Choroid plexus epithelial cell (primary cell): Measurements from ENCODE around the gene UIMC1.

Source experiments
- DNase-seq: peaks from one replicate; pipeline ENCODE4 v3.0.0-alpha.2; 2010; ENCODE audit warnings: low read depth
- H3K4me3 ChIP-seq: 2 replicates; pipeline ENCODE4 v1.5.1; 2011; ENCODE audit warnings: low read depth, mild to moderate bottlenecking, control low read depth, low read length, moderate library complexity
- TF ChIP-seq, protein P1 (sequence below): conservative IDR thresholded peaks from 2 replicates; pipeline ENCODE4 v1.5.1; 2011; ENCODE audit warnings: low read depth, mild to moderate bottlenecking, control low read depth, inconsistent platforms, low read length, moderate library complexity

The UIMC1 gene

DNA sequence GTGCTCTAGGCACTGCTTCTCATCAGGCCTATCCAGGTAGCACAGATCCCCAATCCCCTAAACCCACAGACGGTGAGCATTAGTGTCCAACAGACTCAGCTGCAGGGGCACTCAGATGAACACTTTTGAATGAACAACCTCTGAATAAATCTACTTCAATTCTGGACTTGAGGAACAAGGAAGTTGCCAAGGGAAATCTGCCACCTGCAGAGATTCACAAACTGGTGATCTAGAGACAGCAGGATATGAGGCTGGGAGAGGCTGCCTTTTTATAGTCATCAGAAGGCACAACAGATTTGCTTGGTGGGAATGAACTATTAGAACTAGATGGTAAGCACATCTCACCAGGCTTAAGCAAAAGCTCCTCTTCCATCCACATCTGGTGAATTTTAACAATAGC, 100.5 kb downstream of the UIMC1 start:
- TF ChIP-seq, protein P1, sequence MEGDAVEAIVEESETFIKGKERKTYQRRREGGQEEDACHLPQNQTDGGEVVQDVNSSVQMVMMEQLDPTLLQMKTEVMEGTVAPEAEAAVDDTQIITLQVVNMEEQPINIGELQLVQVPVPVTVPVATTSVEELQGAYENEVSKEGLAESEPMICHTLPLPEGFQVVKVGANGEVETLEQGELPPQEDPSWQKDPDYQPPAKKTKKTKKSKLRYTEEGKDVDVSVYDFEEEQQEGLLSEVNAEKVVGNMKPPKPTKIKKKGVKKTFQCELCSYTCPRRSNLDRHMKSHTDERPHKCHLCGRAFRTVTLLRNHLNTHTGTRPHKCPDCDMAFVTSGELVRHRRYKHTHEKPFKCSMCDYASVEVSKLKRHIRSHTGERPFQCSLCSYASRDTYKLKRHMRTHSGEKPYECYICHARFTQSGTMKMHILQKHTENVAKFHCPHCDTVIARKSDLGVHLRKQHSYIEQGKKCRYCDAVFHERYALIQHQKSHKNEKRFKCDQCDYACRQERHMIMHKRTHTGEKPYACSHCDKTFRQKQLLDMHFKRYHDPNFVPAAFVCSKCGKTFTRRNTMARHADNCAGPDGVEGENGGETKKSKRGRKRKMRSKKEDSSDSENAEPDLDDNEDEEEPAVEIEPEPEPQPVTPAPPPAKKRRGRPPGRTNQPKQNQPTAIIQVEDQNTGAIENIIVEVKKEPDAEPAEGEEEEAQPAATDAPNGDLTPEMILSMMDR = no peak
- H3K4me3 ChIP-seq = no peak overlapping the region
- DNase-seq = no peak

DNA sequence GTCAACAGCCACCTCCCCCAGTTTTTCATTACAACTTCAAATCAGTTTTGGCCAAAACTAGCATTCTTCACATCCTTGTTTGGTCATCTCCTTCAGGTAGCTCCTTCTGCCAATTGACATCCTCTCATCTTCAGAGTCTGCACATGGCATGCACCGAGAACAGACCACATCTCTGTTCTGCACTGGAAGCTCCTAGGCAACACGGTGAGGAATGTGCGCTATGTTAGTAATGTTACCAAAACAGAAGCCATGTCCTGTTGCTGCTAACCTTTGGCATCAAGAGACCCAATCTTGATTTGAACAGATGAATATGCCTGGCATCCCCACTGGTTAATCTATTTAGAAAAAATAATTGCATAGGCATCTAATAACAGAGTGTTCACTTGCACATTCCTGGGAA, 102.3 kb downstream of the UIMC1 start:
- DNase-seq = peak; percentile 15
- H3K4me3 ChIP-seq = no peak overlapping the region
- TF ChIP-seq, protein P1 = no peak

DNA sequence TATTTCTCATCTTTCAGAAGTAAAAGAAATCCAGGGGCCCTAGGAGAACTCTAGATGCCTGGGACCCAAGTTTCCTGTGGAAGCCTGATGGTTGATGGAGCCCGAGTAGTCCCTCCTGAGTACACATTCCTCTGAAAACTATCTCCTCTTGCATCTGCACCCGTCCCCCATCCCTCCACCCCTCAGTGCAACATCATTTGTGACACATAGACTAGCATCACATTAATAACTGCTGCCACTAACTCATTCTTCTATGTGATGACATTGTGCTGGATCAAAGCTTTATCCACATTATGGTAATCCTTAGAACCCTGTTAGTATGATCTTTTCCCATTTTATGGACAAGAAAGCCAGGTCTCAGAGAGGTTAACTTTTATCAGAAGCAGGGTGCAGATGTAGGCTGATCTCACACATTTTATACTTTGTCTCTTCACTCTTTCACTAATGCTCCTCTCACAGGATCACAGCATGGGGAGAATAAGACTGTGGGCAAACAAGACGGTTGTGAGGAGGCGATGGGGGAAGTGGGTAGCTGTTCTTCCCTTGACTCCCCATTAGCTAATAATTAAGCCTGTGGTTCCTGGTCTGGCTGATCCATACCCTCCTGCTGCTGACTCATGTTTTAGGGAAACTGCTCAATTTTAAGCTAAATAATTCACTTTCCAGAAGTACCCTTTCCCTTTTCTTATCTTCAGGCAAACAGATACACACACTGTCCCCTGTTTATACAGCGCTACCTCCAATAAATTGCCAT, 103.5 kb downstream of the UIMC1 start:
- no peak for DNase-seq
- TF ChIP-seq, protein P1 = no peak
- no peak overlapping the region for H3K4me3 ChIP-seq

DNA sequence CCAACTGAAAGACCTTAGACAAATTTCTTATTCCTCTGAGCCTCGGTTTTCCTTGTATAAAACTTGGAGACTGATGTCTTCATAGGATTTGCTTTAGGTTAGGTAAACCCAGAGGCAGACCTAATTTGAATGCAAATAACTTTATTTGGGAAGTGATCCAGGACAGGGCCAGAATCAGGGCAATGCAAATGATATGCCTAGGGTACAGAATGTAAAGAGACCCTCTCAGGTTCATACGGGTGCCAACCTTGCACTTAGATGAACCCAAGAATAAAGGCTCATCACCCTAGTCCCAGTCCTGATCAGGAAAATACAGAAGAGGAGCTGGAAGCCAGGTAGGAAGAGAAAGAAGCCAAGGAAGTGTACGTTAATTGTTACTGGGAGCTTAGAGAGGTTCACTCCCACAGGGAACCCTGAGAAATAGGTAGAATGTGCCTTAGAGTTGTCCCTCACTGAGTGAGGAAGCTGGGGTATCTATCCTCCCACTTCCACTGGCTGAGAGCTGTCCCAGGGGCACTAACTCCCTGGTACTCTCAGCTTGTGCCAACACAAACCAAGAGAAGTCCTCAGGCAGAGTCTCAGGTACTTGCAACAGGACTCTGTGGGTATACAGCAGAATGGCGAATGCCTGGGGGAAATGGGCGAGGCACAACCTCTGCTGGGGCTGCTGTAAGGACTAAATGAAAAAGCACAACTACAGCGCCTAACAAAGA, 104.3 kb downstream of the UIMC1 start:
- no peak for DNase-seq
- no peak overlapping the region for H3K4me3 ChIP-seq
- TF ChIP-seq, protein P1 = no peak

DNA sequence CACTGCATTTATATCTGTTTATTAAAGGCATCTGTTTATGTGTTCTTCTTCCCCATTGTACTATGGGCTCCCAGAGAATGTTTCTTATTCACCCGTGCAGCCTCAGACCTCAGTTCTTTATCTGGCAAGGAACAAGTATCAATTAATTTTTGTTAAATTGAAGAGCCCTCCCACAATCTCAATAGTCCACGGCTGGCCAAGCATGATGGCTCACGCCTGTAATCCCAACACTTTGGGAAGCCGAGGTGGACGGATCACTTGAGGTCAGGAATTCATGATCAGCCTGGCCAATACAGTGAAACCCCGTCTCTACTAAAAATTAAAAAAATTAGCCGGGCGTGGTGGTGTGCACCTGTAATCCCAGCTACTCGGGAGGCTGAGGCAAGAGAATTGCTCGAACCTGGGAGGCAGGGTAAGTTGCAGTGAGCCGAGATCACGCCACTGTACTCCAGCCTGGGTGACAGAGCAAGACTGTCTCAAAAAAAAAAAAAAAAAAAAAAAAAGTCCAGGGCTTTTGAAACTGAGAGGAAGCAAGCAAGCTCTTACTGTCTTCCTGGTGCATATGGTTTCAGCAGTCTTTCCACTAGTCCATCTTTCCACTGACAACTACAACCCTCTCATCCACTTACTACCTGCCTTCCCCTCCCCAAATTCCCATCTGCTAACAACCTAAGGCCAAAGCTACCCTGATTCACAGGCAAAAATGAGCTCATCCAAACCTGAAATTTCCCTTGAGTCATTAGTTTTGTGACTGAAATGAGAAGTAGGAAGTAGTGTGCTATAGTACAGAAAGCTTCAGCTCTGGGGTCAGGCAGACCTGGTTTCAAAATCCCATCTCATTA, 105.1 kb downstream of the UIMC1 start:
- no peak overlapping the region for H3K4me3 ChIP-seq
- TF ChIP-seq, protein P1 = no peak
- DNase-seq = no peak

DNA sequence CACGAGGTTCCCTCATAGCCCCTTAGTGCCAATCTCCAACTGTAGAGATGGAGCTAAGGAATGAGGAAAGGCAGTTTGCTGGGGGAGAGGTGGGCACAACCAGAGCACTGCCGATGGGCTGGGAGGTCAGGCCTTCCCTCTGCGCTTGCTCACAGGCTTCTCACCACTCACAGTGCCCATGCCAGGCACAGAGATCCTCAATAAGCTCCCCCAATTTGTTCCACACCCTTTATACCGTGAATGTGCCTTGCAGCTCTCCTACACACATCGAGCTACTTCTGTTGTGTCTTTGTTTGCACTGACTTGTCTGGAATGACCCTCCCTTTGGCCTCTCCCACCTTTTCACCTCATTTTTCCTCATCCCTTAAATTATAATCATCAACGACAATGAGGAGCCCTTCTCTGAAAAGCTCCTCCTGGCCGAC, 105.8 kb downstream of the UIMC1 start:
- no peak overlapping the region for H3K4me3 ChIP-seq
- TF ChIP-seq, protein P1 = no peak
- no peak for DNase-seq
